GM21619 (cell line): Measurements from ENCODE around the gene CRABP1.
"Not testable (repeated sequence)": the region's sequence is repeated elsewhere in the genome, so short reads cannot be mapped to it uniquely, and the experiment has no call there.

Experiments
- ATAC-seq: cut with Tn5 transposase; IDR thresholded peaks from one replicate; pipeline ENCODE4 v1.9.1; 2021; ENCODE audit not compliant: unreplicated experiment

The CRABP1 gene

GRCh38 chr15:78369161-78369560, 29.0 kb downstream of the CRABP1 start:
- ATAC-seq = no peak

- no peak for ATAC-seq
Observed at GRCh38 chr15:78370013-78370412, 29.9 kb downstream of the CRABP1 start.

DNA sequence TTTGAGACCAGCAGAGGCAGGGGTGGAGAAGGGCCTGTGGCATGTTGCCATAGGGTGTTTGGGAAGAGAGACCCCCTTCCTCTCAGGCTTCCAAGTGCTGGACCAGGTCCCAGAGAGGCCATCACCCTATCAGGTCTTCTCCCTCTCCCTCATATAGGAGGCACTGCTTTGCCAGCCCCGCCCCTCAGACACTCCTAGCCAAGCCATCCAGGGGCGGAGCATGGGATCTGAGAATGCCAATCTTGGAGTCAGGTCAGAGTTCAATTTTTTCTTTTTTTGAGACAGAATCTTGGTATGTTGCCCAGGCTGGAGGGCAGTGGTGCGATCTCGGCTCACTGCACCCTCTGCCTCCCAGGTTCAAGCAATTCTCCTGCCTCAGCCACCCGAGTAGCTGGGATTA, 32.7 kb downstream of the CRABP1 start:
- ATAC-seq = no peak

- no peak for ATAC-seq
Observed at GRCh38 chr15:78374436-78375393, 34.6 kb downstream of the CRABP1 start.

- not testable (repeated sequence) for ATAC-seq
Observed at GRCh38 chr15:78380143-78380542, 40.0 kb downstream of the CRABP1 start.

- no peak for ATAC-seq
Observed at GRCh38 chr15:78382114-78382880, 42.1 kb downstream of the CRABP1 start.

- no peak for ATAC-seq
Observed at GRCh38 chr15:78384651-78385050, 44.5 kb downstream of the CRABP1 start.

- ATAC-seq = no peak
Observed at GRCh38 chr15:78387246-78388037, 47.3 kb downstream of the CRABP1 start.

- no peak for ATAC-seq
Observed at GRCh38 chr15:78388865-78389264, 48.7 kb downstream of the CRABP1 start.

- no peak for ATAC-seq
Observed at GRCh38 chr15:78389322-78389721, 49.2 kb downstream of the CRABP1 start.

DNA sequence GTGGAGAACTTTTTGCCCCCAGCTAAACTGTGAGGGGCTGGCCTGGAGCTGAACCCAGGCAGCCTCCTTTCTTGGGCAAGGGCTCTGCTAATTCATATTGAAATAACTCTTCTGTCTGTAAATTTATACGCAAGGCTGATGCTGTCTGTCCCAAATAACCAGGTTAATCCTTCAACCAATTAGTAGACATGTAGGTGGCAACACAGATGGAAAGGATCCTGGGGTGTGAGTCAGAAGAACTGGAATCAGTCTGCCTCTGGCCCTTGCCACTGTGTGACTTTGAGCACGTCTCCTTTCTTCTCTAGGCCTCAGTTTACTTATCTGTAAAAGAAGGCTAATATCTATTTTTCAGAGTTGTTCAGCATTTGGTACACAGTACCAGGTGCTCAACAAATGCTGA, 49.6 kb downstream of the CRABP1 start:
- no peak for ATAC-seq

DNA sequence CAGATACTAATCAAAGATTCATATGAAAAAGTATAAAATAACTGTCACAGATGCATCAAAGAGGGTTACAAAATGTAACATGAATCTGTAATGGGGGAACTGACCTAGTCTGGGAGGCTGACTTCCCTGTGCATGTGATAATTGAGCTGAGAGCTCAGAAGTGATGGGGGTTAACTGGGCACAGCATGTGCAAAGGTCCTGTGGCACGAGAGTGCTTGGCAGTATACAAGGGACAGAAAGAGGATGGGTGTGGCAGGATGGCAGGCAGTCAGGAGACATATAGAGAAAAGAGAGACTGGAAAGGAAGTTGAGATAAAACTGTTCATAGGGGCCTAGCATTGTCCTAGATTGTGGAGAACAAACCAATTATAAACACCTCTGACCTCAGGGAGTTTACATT, 50.1 kb downstream of the CRABP1 start:
- no peak for ATAC-seq

GRCh38 chr15:78390826-78391225, 50.7 kb downstream of the CRABP1 start:
- no peak for ATAC-seq

DNA sequence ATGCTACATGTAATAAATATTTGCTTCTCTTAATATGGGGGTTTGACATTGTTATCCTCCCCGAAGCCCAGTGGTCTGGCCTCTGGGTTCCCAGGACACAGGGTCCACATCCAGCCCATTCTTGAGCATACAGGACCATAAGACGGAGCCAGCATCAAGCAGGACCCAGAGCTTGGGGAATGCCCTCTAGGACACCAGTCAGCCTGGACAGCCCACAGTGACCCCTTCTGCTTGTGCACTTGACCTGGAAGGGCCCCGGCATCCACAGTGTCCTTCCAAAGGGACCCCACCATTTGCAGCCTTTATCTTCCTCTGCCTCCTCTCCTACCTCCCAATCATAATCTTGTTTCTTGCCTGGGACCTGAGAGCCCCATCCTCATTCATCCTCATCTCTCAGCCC, 51.6 kb downstream of the CRABP1 start:
- ATAC-seq = no peak

- no peak for ATAC-seq
Observed at GRCh38 chr15:78392430-78392829, 52.3 kb downstream of the CRABP1 start.

- no peak for ATAC-seq
Observed at GRCh38 chr15:78393137-78393536, 53.0 kb downstream of the CRABP1 start.

DNA sequence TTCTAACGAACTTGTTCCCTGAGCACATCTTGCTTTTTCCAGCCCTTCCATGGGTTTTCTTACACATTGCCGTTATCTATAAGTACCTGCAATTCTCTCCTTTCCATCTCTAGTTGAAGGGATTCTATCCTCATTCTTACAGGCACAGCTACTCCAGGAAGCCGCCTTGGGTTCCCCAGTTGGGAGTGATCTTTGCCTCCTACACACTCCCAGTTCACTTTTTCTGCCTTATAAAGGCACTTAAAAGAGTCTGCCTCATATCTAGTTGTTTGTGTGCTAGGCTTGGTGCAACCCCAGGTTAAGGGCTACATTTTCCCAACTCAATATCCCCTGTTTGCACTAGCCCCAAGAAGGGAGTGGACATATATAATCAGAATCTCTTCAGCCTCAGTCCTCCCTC, 53.9 kb downstream of the CRABP1 start:
- no peak for ATAC-seq

- no peak for ATAC-seq
Observed at GRCh38 chr15:78394981-78395616, 54.9 kb downstream of the CRABP1 start.

DNA sequence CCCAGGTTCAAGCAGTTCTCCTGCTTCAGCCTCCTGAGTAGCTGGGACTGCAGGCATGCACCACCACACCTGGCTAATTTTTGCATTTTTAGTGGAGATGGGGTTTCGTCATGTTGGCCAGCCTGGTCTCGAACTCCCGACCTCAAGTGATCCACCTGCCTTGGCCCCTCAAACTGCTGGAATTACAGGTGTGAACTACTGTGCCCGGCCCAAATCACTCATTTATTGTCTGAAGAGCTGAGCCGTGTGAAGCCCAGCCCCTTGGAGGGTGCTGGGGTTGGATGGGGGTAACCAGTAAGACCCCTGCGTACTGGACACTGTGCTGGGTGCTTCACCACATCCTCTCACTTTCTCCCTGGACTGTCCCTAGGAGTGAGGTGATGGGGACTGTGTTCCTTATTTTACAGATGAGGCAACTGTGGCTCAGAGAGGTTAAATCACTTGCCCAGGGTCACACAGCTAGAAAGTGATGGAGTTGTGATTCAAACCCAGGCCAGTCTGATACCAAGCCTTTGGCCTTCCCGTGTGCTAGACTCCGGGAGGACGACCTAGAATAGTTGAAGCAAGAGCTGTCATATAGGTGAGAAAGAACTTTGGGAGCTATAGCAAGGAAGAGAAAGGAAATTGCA, 56.1 kb downstream of the CRABP1 start:
- no peak for ATAC-seq

- no peak for ATAC-seq
Observed at GRCh38 chr15:78396976-78397375, 56.8 kb downstream of the CRABP1 start.
